Activated CD4-positive, alpha-beta T cell treated with anti-CD3 and anti-CD28 coated beads for 36 hours (primary cell): ENCODE measurements around the gene ZNF580. TPM values are rescaled to one million over a fixed set of nuclear protein-coding genes. Genes with fewer than 3 reads are reported as not detected.
A peak's percentile ranks its signal among the peaks of the same experiment; 100 is the strongest.

ENCODE experiments used
- ATAC-seq: fragments of 200-7000 bp; cut with Tn5 transposase; one replicate; pipeline ENCODE4 v1.10.0; 2021; ENCODE audit warnings: mild to moderate bottlenecking, moderate library complexity
- CTCF ChIA-PET: fragments of 350-600 bp; sonication (Branson Sonifier 250); formaldehyde crosslinking; loops from one replicate; lab custom pipeline; 2021; ENCODE audit warnings: antibody characterized with exemption; lab: Charles Lee
- POLR2A ChIA-PET: fragments of 350-600 bp; sonication (Branson Sonifier 250); formaldehyde crosslinking; loops from one replicate; lab custom pipeline; 2021; ENCODE audit warnings: antibody characterized with exemption, inconsistent platforms; lab: Charles Lee
- DNase-seq: peaks from one replicate; pipeline ENCODE4 v3.0.0-alpha.2; 2020
- H3K27ac Mint-ChIP-seq: one replicate; pipeline ENCODE4 v1.8.0; 2021; ENCODE audit warnings: mixed read lengths
- H3K27me3 Mint-ChIP-seq: one replicate; pipeline ENCODE4 v1.8.0; 2021; ENCODE audit warnings: mixed read lengths
- H3K36me3 Mint-ChIP-seq: one replicate; pipeline ENCODE4 v1.8.0; 2021; ENCODE audit warnings: low read depth, mixed read lengths
- H3K4me1 Mint-ChIP-seq: one replicate; pipeline ENCODE4 v1.8.0; 2021; ENCODE audit warnings: mixed read lengths
- H3K4me3 Mint-ChIP-seq: one replicate; pipeline ENCODE4 v1.8.0; 2021; ENCODE audit warnings: mild to moderate bottlenecking, moderate library complexity, mixed read lengths
- H3K9me3 Mint-ChIP-seq: one replicate; pipeline ENCODE4 v1.8.0; 2021; ENCODE audit warnings: low read depth, mixed read lengths
- intact Hi-C, 2 experiments: fragments of 100-400 bp; cut with DNase I in 1 of 2; cut with micrococcal nuclease in 1 of 2; formaldehyde crosslinking; loops; one replicate each; pipeline versions ENCODE4 v1.14.2 to v1.15.1; 2022 to 2024; cut with DNase I, micrococcal nuclease
- total RNA-seq, 2 experiments: library from RNA; stranded (reverse); gene quantifications; one replicate each; pipeline ENCODE4 v1.2.3, GENCODE V29; 2021

The ZNF580 gene
- total RNA-seq, 2 experiments from 2014 or later = 24.2 to 35.6 TPM

DNA sequence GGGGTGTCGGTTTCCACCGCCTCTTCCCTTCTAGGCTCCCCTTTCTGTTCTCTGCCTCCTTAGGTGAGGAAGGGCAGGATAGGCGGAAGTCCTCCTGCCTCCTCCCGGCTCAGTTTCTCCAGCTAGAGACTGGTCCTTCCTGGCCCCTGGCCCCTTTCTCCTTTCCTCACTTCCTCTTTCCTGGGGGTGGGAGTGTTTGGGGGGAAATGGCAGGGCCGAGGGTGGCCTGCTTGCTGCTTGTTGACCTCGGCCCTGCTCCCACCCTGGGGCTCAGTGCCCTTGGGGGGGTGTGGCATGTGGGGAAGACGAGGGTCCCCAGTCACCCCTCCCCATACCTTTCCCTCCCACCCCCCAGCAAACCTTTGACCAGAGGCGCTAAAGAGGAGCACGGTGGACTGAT, 19.0 kb downstream of the ZNF580 start:
- no peaks in the 10 kb centered on the region for H3K27me3 Mint-ChIP-seq
- DNase-seq (no peak), ATAC-seq (no peak)
- H3K27ac Mint-ChIP-seq = peak overlapping the region; percentile 47
- peaks cover 36% of the 10 kb centered on the region for H3K4me1 Mint-ChIP-seq
- POLR2A ChIA-PET = no interaction called here
- no peak overlapping the region for H3K4me3 Mint-ChIP-seq
- CTCF ChIA-PET = interaction anchor here (1.7 kb wide), 1 partner anchor 11 kb away, joined by 5 read pairs; no protein-coding TSS in a partner anchor
- H3K9me3 Mint-ChIP-seq = no peaks in the 10 kb centered on the region
- H3K36me3 Mint-ChIP-seq = peaks cover 67% of the 10 kb centered on the region
- intact Hi-C loops = loop anchor here in 1 of 2 experiments (10.0 kb wide), 1 partner anchor 1795 kb away; the partner anchor contains the start of gene MYADM

DNA sequence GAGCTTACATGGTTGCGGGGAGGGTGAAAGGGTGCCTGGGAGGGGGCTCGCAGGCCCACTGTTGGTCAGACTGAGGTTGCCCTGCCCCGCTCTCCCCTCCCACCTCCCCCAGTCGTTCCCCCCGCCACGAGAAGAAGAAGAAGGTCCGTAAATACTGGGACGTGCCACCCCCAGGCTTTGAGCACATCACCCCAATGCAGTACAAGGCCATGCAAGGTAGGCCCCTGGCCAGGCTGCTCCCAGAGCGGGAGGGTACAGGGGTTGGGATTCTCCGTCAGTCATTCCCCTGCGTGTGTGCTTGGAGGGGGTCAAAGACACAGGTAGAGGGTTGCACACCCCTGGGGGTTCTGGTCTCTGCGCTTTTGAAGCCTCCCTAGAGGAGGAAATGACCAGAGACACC, 19.6 kb downstream of the ZNF580 start:
- Mint-ChIP-seq H3K4me3 (no peak overlapping the region), H3K36me3 (peaks cover 67% of the 10 kb centered on the region), H3K4me1 (peaks cover 36% of the 10 kb centered on the region), H3K27me3 (no peaks in the 10 kb centered on the region), H3K9me3 (no peaks in the 10 kb centered on the region), H3K27ac (no peak overlapping the region)
- intact Hi-C loops = no loop called here
- ChIA-PET POLR2A (no interaction called here), CTCF (interaction anchor here (1.7 kb wide), 1 partner anchor 11 kb away, joined by 5 read pairs; no protein-coding TSS in a partner anchor)
- no peak for ATAC-seq
- no peak for DNase-seq

DNA sequence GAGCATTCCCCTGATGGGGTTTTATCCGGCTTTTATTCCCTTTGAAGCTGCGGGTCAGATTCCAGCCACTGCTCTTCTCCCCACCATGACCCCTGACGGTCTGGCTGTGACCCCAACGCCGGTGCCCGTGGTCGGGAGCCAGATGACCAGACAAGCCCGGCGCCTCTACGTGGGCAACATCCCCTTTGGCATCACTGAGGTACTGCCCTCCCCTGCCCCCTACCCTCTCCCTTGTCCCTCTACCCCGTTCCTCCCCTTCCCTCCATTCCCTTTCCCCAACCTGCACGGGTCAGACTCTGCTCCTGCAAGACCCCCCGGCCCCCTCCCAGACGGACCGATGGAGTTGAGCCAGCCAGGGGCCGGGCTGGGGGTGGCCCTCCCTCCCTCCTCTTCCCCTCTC, 20.2 kb downstream of the ZNF580 start:
- intact Hi-C loops = no loop called here
- peaks cover 64% of the 10 kb centered on the region for H3K36me3 Mint-ChIP-seq
- CTCF ChIA-PET = no interaction called here

DNA sequence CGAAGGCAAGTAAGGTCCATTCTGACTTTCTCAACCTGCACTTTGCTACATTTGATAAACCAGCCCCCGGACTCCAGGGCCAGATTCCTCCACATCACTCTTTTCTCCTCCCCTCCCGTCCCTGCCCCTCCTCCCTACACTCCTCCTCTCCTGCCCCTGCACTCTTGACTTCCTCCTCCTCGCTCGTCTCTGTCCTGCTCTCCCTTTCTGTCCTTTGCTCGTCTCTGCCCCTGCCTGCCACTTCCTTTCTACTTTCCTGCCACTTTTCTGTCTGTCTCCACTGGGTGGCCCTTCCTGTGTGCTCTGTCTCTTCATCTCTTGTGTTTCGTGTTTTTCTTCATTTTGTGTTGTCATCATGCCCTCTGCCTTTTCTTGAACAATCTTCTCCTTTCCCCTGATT, 21.0 kb downstream of the ZNF580 start:
- Mint-ChIP-seq H3K4me3 (no peak overlapping the region), H3K27me3 (no peaks in the 10 kb centered on the region), H3K27ac (peak overlapping the region; percentile 21), H3K36me3 (peaks cover 59% of the 10 kb centered on the region), H3K4me1 (peaks cover 36% of the 10 kb centered on the region), H3K9me3 (no peaks in the 10 kb centered on the region)
- ChIA-PET CTCF (no interaction called here), POLR2A (no interaction called here)
- DNase-seq (no peak), ATAC-seq (no peak)
- intact Hi-C loops = no loop called here

More for the DNA sequence above, 20.2 kb downstream of the ZNF580 start:
- ATAC-seq = no peak
- Mint-ChIP-seq H3K27ac (no peak overlapping the region), H3K9me3 (no peaks in the 10 kb centered on the region), H3K27me3 (no peaks in the 10 kb centered on the region), H3K4me3 (no peak overlapping the region), H3K4me1 (peaks cover 36% of the 10 kb centered on the region)
- DNase-seq = no peak
- POLR2A ChIA-PET = no interaction called here

DNA sequence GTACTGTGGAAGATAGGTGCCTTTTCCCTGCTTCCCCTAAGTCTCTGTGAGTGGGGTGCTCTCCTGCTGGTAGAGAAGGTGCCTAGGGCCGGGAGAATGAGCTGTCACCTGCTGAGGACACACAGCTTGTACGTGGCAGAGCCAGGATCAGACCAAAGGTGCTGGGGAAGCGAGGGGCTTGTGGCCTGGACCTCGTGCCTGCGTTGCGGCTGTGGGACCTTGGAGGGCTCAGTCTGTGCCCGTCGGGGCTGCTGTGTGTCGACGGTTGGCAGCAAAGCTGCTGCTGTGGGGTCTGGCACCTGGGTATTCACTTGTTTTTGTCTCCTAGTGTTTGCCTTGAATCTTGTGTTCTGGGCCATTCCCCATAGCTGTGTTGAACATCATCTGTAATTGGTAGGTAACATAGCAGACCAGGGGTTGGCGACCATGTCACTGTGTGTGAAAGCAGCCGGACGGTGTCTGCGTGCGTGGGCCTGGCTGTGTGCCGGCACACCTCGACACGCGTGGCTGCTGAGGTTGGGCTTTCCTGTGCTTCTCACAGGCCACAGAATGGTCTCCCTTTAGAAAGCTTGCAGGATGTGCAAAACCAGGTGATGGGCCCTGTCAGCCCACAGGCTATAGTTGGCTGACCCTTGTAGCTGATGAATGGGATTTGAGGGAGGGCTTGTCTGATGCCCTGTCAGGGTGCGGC, 23.2 kb downstream of the ZNF580 start:
- intact Hi-C loops = no loop called here
- Mint-ChIP-seq H3K27me3 (no peaks in the 10 kb centered on the region), H3K4me1 (peaks cover 17% of the 10 kb centered on the region), H3K36me3 (peaks cover 57% of the 10 kb centered on the region), H3K9me3 (no peaks in the 10 kb centered on the region), H3K4me3 (no peak overlapping the region), H3K27ac (peak overlapping the region; percentile 26)
- POLR2A ChIA-PET = no interaction called here
- CTCF ChIA-PET = interaction anchor here (1.5 kb wide), 1 partner anchor 9 kb away, joined by 5 read pairs; the partner anchor contains the start of gene U2AF2
- DNase-seq (no peak), ATAC-seq (no peak)

DNA sequence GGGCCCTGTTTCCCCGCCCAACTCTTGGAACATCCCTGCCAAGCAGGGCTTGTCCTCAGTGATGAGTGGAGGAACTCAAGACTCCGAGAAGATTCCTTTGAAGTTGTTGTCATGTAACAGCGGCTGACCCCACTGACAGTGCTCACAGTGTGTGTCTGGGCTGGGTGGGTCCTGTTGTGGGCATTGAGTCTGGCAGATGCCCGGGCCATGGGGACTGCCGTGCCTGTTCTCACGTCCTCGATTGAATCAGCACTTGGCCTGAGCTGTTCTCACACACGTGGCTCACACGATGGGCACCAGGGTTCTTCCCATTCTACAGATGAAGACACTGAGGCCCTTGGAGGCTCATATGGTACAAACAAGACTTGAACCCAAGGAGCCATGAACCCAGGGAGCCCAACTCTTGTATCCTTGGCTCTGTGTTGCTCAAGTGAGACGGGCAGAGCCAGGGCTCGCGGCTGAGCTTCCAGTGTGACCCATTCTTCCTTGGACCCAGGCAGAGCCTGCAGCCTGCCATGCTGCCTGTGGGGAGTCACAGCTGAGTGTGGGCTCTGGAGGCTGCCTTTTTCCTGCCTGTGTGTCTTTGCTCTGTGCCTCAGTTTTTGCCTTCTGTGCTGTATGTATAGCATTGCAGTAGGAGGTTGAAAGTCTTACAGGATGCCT, 25.7 kb downstream of the ZNF580 start:
- ATAC-seq (no peak), DNase-seq (no peak)
- intact Hi-C loops = no loop called here
- H3K4me1 Mint-ChIP-seq = peaks cover 20% of the 10 kb centered on the region
- H3K36me3 Mint-ChIP-seq = peaks cover 65% of the 10 kb centered on the region
- H3K27me3 Mint-ChIP-seq = no peaks in the 10 kb centered on the region
- no peak overlapping the region for H3K4me3 Mint-ChIP-seq
- H3K27ac Mint-ChIP-seq = no peak overlapping the region
- no peaks in the 10 kb centered on the region for H3K9me3 Mint-ChIP-seq
- ChIA-PET CTCF (no interaction called here), POLR2A (interaction anchor here (0.8 kb wide), 2 partner anchors 9 to 10 kb away, joined by 3 to 5 read pairs; no protein-coding TSS in a partner anchor)

DNA sequence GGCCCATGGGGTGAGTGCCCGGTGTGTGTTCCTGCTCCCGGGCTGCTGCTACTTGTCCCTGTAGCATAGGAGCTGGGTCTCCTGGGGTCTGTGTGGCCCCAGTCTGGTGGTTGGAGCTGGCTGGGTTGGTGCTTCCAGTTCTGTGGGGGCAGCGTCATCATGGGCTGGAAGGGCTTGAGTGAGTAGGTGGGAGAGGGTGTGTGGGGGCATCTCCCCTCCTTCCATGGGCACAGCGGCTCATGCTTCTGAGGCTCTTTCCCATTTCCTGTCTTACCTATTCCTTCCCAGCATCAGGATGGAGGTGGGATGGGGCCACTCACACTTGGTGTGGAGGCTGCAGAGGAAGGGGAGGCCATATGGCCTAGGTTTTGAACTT, 26.2 kb downstream of the ZNF580 start:
- ATAC-seq = no peak

DNA sequence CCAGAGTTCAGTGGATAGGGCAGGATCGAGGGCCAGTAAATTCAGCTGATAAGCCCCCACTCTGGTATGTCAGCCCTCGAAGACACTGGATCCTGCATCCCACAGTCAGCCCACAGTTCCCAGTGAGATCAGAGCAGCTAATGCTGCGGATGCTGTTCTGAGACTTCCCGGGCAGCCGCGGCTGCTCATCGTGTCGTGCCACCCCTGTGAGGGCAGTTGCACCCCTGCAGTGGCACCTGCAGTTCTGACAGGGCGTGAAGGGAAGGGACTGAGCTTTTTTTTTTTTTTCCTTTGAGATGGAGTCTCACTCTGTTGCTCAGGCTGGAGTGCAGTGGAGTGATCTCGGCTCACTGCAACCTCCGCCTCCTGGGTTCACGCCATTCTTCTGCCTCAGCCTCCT, 26.7 kb downstream of the ZNF580 start:
- peaks cover 20% of the 10 kb centered on the region for H3K4me1 Mint-ChIP-seq
- intact Hi-C loops = no loop called here
- ATAC-seq (no peak), DNase-seq (no peak)
- peaks cover 64% of the 10 kb centered on the region for H3K36me3 Mint-ChIP-seq
- no peaks in the 10 kb centered on the region for H3K9me3 Mint-ChIP-seq
- no peak overlapping the region for H3K4me3 Mint-ChIP-seq
- CTCF ChIA-PET = no interaction called here
- H3K27ac Mint-ChIP-seq = no peak overlapping the region
- no peaks in the 10 kb centered on the region for H3K27me3 Mint-ChIP-seq
- POLR2A ChIA-PET = interaction anchor here (0.8 to 2.5 kb wide), 2 partner anchors 10 to 11 kb away, joined by 5 to 8 read pairs; no protein-coding TSS in a partner anchor

More for the DNA sequence above, 26.2 kb downstream of the ZNF580 start:
- ChIA-PET POLR2A (interaction anchor here (0.8 kb wide), 1 partner anchor 10 kb away, joined by 5 read pairs; no protein-coding TSS in a partner anchor), CTCF (no interaction called here)
- Mint-ChIP-seq H3K36me3 (peaks cover 61% of the 10 kb centered on the region), H3K4me3 (no peak overlapping the region), H3K4me1 (peaks cover 19% of the 10 kb centered on the region), H3K9me3 (no peaks in the 10 kb centered on the region), H3K27me3 (no peaks in the 10 kb centered on the region), H3K27ac (no peak overlapping the region)
- no peak for DNase-seq
- intact Hi-C loops = no loop called here

DNA sequence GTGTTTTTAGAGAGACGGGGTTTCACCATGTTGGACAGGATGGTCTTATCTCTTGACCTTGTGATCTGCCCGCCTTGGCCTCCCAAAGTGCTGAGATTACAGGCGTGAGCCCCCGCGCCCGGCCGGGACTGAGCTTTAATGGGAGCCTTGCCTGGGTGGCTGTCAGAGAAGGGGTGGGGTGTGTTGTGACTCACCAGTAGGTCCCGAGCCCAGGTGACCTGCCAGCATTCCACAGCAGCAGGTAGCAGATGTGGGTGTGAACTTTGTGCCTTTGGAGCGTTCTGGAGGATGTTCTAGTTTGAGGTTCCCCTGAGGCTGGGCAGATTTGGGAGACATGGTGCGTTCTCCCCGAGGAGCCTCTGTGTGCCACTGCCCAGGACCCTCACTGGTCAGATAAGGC, 27.2 kb downstream of the ZNF580 start:
- Mint-ChIP-seq H3K27me3 (no peaks in the 10 kb centered on the region), H3K4me3 (no peak overlapping the region), H3K4me1 (peaks cover 16% of the 10 kb centered on the region), H3K27ac (no peak overlapping the region), H3K9me3 (no peaks in the 10 kb centered on the region), H3K36me3 (peaks cover 60% of the 10 kb centered on the region)
- intact Hi-C loops = no loop called here
- POLR2A ChIA-PET = interaction anchor here (2.5 kb wide), 1 partner anchor 11 kb away, joined by 8 read pairs; no protein-coding TSS in a partner anchor
- no peak for ATAC-seq
- DNase-seq = no peak
- CTCF ChIA-PET = interaction anchor here (0.7 to 1.6 kb wide), 2 partner anchors 11 to 14 kb away, joined by 3 to 7 read pairs; no protein-coding TSS in a partner anchor

DNA sequence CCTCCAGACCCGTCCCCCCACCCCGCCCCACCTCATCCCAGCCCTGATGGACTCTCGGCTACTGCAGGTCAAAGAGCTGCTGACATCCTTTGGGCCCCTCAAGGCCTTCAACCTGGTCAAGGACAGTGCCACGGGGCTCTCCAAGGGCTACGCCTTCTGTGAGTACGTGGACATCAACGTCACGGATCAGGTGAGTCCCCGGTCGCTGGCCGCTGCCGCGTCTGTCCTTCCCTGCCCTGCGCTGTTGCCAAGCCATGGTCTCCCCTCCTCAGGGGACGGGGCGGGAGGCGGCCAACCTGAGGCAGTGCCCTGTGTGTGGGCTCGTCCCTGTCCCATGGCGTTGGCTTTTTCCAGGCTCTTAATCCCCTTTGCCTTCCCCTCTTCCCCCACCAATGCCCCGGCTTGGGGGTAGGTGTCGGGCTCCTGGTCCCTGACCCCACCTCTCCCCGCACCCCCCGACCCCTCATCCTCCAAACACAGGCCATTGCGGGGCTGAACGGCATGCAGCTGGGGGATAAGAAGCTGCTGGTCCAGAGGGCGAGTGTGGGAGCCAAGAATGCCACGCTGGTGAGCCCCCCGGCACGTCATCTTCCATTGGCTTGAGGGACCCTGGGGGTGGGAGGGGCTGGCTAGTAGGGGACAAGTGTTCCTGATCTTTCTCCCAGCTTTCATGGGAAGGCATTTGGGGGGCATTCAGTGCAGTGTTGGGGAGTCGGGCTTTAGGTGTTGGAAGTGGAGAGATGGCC, 28.0 kb downstream of the ZNF580 start:
- CTCF ChIA-PET = interaction anchor here (0.7 to 1.6 kb wide), 2 partner anchors 12 to 14 kb away, joined by 3 to 7 read pairs; no protein-coding TSS in a partner anchor
- no peak overlapping the region for H3K27ac Mint-ChIP-seq

More for the DNA sequence above, 28.0 kb downstream of the ZNF580 start:
- Mint-ChIP-seq H3K36me3 (peaks cover 57% of the 10 kb centered on the region), H3K9me3 (no peaks in the 10 kb centered on the region), H3K4me3 (no peak overlapping the region), H3K27me3 (no peaks in the 10 kb centered on the region), H3K4me1 (peaks cover 21% of the 10 kb centered on the region)
- no peak for DNase-seq
- intact Hi-C loops = no loop called here
- ATAC-seq = no peak
- POLR2A ChIA-PET = interaction anchor here (2.5 kb wide), 1 partner anchor 12 kb away, joined by 8 read pairs; no protein-coding TSS in a partner anchor
